GDM1 (cell line): Measurements from ENCODE around the gene SERPINA6.
"Not testable (repeated sequence)": the region's sequence is repeated elsewhere in the genome, so short reads cannot be mapped to it uniquely, and the experiment has no call there.

Experiments
- DNase-seq: peaks from one replicate; lab custom pipeline; 2025; lab: John Stamatoyannopoulos, UW

Gene SERPINA6

DNA sequence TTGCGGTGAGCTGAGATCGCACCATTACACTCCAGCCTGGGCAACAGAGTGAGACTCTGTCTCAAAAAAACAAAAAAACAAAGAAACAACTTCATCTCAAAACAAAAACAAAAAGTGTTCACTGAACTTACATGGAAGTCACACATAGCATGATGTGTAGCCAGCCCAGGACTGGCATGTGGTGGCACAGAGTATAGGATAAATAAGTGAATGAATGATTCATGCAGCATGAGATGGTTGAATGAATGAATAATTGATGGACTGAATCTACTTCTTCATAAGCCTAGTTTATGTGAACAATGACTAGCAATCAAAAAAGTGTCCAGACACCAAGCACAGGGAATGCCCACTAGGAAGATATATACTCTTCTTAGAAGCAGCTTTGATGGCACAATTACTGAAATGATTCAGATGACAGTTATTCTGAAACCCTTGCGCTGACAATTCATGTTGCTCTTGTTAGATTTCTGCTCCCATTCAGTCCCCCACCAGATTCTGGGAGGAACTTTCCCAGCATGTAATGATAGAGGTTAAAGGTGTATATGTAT is 31.6 kb upstream of the SERPINA6 start:
- DNase-seq = no peak

- DNase-seq = not testable (repeated sequence)
Measured at GRCh38 chr14:94354190-94354589, 31.1 kb upstream of the SERPINA6 start.

DNA sequence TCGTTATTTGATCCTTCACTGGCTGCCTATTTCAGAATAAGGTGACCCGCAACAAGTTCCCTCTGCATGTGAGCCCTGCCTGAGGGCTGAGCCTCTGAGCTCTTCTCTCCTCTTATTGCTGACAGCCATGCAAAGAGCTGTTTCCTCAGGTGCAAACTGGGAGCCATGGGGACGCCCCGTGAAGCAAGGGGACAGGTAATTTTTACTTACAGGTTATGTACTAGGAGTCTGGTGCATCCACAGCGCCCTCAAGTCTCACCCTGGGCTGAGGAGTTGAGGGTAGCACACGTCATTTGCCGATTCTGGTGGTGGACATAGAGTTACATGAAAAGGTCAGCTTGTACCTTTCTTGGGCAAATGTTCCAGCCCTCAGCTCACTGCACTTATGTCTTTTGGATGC is 26.1 kb upstream of the SERPINA6 start:
- no peak for DNase-seq

- no peak for DNase-seq
Measured at GRCh38 chr14:94348836-94349235, 25.7 kb upstream of the SERPINA6 start.

- no peak for DNase-seq
Measured at GRCh38 chr14:94346841-94347240, 23.7 kb upstream of the SERPINA6 start.

DNA sequence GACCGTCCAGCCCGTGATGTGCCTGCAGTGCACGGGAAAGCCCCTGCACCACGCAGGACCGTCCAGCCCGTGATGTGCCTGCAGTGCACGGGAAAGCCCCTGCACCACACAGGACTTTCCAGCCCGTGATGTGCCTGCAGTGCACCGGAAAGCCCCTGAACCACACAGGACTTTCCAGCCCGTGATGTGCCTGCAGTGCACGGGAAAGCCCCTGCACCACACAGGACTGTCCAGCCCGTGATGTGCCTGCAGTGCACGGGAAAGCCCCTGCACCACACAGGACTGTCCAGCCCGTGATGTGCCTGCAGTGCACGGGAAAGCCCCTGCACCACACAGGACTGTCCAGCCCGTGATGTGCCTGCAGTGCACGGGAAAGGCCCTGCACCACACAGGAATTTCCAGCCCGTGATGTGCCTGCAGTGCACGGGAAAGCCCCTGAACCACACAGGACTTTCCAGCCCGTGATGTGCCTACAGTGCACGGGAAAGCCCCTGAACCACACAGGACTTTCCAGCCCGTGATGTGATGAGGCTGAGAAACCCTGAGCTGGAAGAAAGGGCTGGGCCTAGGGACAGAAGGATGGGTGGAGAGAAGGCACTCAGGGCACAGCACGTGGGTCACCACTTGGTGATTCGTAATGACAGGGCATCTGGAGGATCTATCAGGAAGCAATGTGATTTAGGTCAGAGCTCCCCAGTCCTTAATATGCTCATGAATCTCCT is 23.1 kb upstream of the SERPINA6 start:
- DNase-seq = not testable (repeated sequence)

GRCh38 chr14:94345344-94346064 is 22.4 kb upstream of the SERPINA6 start:
- no peak for DNase-seq

DNA sequence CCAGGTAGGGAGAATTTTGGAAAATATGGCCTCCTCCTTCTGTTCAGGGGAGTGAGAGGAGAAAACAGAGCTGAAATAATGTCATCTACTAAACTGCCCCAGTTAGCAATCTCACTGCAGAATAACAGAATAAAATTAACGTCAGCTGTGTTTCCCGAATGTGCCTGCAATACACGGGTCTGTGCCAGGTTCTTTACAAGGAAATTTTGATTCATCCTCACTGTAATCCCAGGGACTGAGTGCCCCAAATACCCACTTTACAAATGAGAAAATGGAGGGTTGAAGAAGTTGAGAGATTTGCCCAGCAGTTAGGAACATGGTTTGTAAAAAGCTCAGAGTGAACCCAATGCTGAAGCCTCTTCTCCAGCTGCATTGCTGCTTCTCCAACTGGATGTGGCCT is 21.3 kb upstream of the SERPINA6 start:
- DNase-seq = no peak

DNA sequence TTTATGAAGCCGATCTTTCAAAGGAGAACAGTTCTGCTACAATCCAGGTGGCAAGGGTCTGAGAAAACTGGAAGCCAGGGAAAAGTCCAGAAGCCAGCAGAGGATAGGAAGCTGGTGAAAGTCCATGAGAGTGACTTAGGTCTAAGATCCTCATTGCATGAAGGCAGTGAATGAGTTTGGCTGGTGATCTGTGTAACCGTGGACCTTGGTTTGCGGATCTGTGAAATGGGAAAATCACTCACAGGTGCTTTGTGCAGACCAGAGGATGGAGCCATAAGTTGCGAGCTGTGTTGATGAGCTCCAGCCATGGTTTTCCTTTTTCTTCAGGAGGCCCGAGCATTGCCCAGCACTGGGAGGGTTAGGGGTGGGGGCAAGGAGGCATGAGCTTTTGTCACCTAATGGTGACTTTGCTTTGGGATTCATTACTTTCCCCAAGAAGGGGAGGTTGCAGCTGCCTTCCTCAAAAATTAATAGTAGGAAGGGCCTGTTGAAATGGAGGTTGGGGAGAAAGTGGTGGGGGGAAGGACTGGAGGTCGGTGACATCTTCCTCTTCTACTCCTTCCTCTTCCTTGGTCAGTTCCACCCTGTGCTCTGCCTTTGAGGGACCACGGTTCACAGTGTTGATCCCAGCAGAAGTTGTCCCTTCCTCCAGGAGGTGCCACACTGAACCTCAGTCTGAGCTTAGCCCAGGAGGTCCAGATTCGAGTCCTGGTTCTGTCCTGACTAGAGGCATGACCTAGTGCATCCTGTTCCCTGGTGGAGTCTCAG is 20.3 kb upstream of the SERPINA6 start:
- DNase-seq = no peak

DNA sequence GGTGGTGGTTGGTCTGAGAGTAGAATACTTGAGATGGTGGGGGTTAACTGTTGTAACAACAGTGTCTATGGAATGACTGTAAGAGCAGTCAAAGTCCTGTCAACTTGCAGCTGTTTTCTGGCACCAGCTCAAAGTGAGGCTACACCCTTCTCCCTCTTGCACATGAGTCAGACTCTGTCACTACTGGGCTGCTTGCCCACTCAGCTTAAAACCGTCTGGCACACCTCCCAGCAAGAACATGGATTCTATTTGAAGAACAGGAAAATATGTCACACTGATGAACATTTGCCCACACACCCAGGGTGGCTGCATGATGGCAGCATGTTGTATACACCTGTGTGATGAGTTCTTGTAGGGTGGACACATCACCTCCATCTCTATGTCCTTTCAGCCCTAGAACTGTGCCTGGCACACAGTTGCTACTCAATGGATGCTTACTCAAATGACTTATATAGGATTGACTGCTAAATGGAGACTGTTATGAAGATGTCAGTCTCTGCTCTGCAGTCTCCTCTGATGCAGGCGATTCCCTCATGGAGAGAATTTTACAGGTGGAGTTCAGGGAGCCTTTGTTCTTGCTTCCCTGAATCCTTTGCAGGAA is 19.3 kb upstream of the SERPINA6 start:
- DNase-seq = no peak

GRCh38 chr14:94341656-94342333 is 18.7 kb upstream of the SERPINA6 start:
- DNase-seq = no peak

DNA sequence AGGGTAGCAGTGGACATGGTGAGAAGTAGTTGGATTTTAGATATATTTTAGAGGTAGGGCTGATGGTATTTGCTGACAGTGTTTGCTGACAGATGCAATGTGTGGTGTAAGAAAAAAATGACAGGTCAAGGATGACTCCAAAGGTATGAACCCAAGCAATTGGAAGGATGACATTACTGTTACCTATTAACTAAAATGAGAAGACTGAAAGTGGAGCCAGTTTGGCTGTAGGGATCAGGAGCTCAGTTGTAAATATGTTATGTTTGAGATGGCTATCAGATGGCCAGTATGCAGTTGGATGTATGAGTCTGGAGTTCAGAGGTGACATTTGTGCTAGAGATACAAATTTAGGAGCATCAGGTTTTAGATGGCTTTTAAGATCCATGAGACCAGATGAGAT is 17.4 kb upstream of the SERPINA6 start:
- DNase-seq = no peak

- DNase-seq = no peak
Measured at GRCh38 chr14:94338023-94338422, 14.9 kb upstream of the SERPINA6 start.

DNA sequence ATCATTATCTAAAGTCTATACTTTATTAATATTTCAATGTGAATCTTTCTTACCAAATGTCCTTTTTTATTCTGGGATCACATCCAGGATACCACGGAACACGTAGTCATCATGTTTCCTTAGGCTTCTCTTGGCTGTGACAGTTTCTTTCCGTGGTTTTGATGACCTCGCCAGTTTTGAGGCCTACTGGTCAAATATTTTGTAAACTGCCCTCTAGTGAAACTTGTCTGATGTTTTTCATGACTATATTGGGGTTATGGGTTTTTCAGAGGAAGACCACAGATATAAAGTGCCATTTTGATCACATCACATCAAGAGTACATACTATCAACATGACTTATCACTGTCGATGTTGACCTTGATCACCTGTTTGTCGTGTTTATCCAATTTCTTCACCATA is 14.1 kb upstream of the SERPINA6 start:
- DNase-seq = no peak

DNA sequence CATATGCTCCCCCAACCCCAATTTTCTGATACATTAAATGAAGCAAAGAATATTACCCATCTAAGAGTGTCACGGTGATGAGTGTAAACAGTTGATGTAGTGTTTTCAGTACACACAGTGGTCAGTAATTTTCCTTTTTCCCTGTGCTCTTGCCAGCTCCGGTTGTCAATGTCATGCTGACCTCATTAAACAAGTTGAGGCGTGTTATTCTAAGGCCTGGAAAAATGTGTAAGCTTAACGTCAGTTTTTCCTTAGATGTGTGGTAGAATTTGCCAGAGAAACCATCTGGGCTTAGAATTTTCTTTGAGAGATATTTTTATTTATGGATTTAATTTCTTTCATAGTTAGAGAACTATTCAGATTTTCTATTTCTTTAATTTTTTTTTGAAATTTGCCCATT is 11.7 kb upstream of the SERPINA6 start:
- DNase-seq = no peak

GRCh38 chr14:94332587-94332986 is 9.5 kb upstream of the SERPINA6 start:
- DNase-seq = no peak

- no peak for DNase-seq
Measured at GRCh38 chr14:94332063-94332583, 9.0 kb upstream of the SERPINA6 start.

DNA sequence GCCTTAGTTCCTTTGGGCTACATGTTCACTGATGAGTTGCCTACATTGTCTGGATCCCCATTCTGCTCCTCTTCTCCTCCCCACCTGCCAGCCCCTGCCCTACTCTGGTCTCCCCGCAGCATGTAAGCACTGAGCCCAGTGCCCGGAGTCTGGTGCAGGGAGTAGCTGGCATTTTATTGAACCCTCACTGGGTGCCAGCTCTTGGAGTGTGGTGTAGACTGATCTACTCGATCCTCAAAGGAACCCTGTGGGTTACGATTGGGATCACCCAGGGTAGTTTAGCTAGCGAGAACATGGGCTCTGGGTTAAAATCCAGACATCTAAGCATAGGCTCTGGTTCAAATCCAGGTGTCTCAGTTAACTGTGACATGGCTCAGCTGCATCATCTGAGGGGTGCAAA is 8.3 kb upstream of the SERPINA6 start:
- DNase-seq = no peak

GRCh38 chr14:94330857-94331256 is 7.7 kb upstream of the SERPINA6 start:
- no peak for DNase-seq

DNA sequence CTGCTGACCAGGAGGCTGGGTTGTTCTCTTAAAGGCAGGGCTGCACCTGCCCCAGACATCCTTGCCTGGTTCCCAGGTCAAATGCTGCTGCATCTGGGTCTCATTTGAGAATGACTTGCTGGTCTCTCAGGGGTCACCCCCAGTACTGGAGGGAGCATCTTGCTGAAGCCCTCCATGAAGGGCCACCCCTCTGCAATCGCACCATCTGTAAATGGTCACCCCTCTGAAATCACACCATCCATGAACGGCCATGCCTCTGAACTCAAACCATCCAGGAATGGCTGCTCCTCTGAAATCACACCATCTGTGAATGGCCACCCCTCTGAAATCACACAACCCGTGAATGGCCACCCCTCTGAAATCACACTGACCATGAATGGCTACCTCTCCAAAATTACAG is 7.3 kb upstream of the SERPINA6 start:
- no peak for DNase-seq

DNA sequence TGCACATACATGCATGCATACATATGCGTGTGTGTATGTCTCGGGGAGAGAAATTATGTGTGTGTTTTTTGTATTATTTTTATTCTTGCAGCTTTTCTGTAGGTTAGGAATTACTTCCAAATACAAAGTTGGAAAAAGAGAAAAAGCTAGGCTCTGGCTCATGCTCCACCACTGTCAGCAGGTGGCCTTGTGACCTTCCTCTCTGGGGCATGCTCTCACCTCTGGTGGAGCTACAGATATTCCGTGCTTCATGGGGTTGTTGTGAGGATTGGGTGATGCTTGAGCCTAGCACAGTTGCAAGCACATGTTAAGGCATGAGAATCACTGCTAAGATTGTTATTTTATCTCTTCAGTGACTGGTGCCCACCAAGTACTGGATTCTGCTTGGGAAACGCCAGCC is 6.7 kb upstream of the SERPINA6 start:
- DNase-seq = no peak
